MM.1S (cell line): Measurements from ENCODE around the gene GOLGA6A.

Experiments
- DNase-seq: peaks from one replicate; pipeline ENCODE4 v3.0.0-alpha.2; 2015
- H2AFZ ChIP-seq: fragments of 300-600 bp; sonication (generic); 2 replicates; pipeline ENCODE4 v1.6.0; 2016; ENCODE audit warnings: antibody characterized with exemption, low read length
- H3F3A ChIP-seq: fragments of 300-600 bp; sonication (generic); 2 replicates; pipeline ENCODE4 v1.6.1; 2016; ENCODE audit warnings: mild to moderate bottlenecking, antibody characterized with exemption, low read length, moderate library complexity, mixed read lengths; ENCODE audit not compliant: insufficient read depth
- H3K27ac ChIP-seq: fragments of 300-600 bp; sonication (generic); 2 replicates; pipeline ENCODE4 v1.5.1; 2016; ENCODE audit warnings: mild to moderate bottlenecking, low read length
- H3K27me3 ChIP-seq: fragments of 300-600 bp; sonication (generic); replicated peaks from 2 replicates; pipeline ENCODE4 v1.6.0; 2016; ENCODE audit warnings: low read length; ENCODE audit not compliant: insufficient read depth
- H3K36me3 ChIP-seq: fragments of 300-600 bp; sonication (generic); replicated peaks from 2 replicates; pipeline ENCODE4 v1.6.1; 2016; ENCODE audit warnings: mild to moderate bottlenecking, low read length, mixed read lengths; ENCODE audit not compliant: insufficient read depth
- H3K4me1 ChIP-seq: fragments of 300-600 bp; sonication (generic); 2 replicates; pipeline ENCODE4 v1.6.1; 2016; ENCODE audit warnings: low read length, mixed read lengths
- H3K4me2 ChIP-seq: fragments of 300-600 bp; sonication (generic); 2 replicates; pipeline ENCODE4 v1.6.0; 2016; ENCODE audit warnings: low read depth, low read length
- H3K4me3 ChIP-seq: fragments of 300-600 bp; sonication (generic); 2 replicates; pipeline ENCODE4 v1.5.1; 2016; ENCODE audit warnings: low read length, mixed read lengths
- H3K79me2 ChIP-seq: fragments of 300-600 bp; sonication (generic); 2 replicates; pipeline ENCODE4 v1.6.1; 2016; ENCODE audit warnings: mixed run types, low read length, mixed read lengths
- H3K9ac ChIP-seq: fragments of 300-600 bp; sonication (generic); 2 replicates; pipeline ENCODE4 v1.6.1; 2016; ENCODE audit warnings: low read length, mixed read lengths
- H3K9me2 ChIP-seq: fragments of 300-600 bp; sonication (generic); replicated peaks from 2 replicates; pipeline ENCODE4 v1.6.1; 2016; ENCODE audit warnings: mild to moderate bottlenecking, low read length, mixed read lengths; ENCODE audit not compliant: insufficient read depth
- H3K9me3 ChIP-seq: fragments of 300-600 bp; sonication (generic); replicated peaks from 2 replicates; pipeline ENCODE4 v1.6.1; 2016; ENCODE audit warnings: mild to moderate bottlenecking, low read length, mixed read lengths; ENCODE audit not compliant: insufficient read depth
- H4K20me1 ChIP-seq: fragments of 300-600 bp; sonication (generic); 2 replicates; pipeline ENCODE4 v1.6.1; 2016; ENCODE audit warnings: mild to moderate bottlenecking, low read length, moderate library complexity, mixed read lengths; ENCODE audit not compliant: insufficient read depth
- CTCF ChIP-seq: fragments of 300-600 bp; sonication (generic); IDR thresholded peaks from 2 replicates; pipeline ENCODE4 v1.5.1; 2016; ENCODE audit warnings: antibody characterized with exemption, low read length, mixed read lengths
- EZH2 ChIP-seq: fragments of 300-600 bp; sonication (generic); optimal IDR thresholded peaks from 2 replicates; pipeline ENCODE3; 2017; ENCODE audit warnings: low read depth, mild to moderate bottlenecking, antibody characterized with exemption, low read length, mixed read lengths
- EZH2phosphoT487 ChIP-seq: fragments of 300-600 bp; sonication (generic); IDR thresholded peaks from 2 replicates; pipeline ENCODE4 v1.6.1; 2018; ENCODE audit warnings: antibody characterized with exemption, low read length

Gene GOLGA6A

GRCh38 chr15:74124196-74124595, 41.8 kb upstream of the GOLGA6A start:
- no peaks in the 10 kb centered on the region for H3K9me2 ChIP-seq
- TF ChIP-seq EZH2 (no peak), EZH2phosphoT487 (no peak), CTCF (no peak)
- no peak for DNase-seq
- no peaks in the 10 kb centered on the region for H4K20me1 ChIP-seq
- no peak overlapping the region for H3K4me2 ChIP-seq
- H3K36me3 ChIP-seq: no peaks in the 10 kb centered on the region
- no peak overlapping the region for H2AFZ ChIP-seq
- no peak overlapping the region for H3K27ac ChIP-seq
- no peak overlapping the region for H3K4me3 ChIP-seq
- no peak overlapping the region for H3K9ac ChIP-seq
- H3K79me2 ChIP-seq: no peaks in the 10 kb centered on the region
- peaks cover 9% of the 10 kb centered on the region; the same call in 1 of the 2 replicates for H3K4me1 ChIP-seq
- H3K9me3 ChIP-seq: no peaks in the 10 kb centered on the region
- no peaks in the 10 kb centered on the region for H3F3A ChIP-seq
- peaks cover 53% of the 10 kb centered on the region for H3K27me3 ChIP-seq

- Histone ChIP-seq H3K27me3 (peaks cover 47% of the 10 kb centered on the region), H3K79me2 (no peaks in the 10 kb centered on the region), H3K27ac (no peak overlapping the region), H3F3A (no peaks in the 10 kb centered on the region), H3K36me3 (no peaks in the 10 kb centered on the region), H3K4me3 (no peak overlapping the region), H3K9me2 (no peaks in the 10 kb centered on the region), H3K4me1 (peaks cover 9% of the 10 kb centered on the region; the same call in 1 of the 2 replicates), H2AFZ (no peak overlapping the region), H3K9ac (no peak overlapping the region), H4K20me1 (no peaks in the 10 kb centered on the region), H3K4me2 (no peak overlapping the region), H3K9me3 (no peaks in the 10 kb centered on the region)
- TF ChIP-seq EZH2phosphoT487 (no peak), CTCF (no peak), EZH2 (no peak)
- DNase-seq: no peak
Observed at GRCh38 chr15:74123658-74124057, 41.3 kb upstream of the GOLGA6A start.

- H3K4me1 ChIP-seq: peaks cover 9% of the 10 kb centered on the region; the same call in 1 of the 2 replicates
- no peak overlapping the region for H3K27ac ChIP-seq
- H3K79me2 ChIP-seq: no peaks in the 10 kb centered on the region
- no peak overlapping the region for H3K9ac ChIP-seq
- H3K36me3 ChIP-seq: no peaks in the 10 kb centered on the region
- no peak overlapping the region for H3K4me3 ChIP-seq
- no peaks in the 10 kb centered on the region for H3K9me3 ChIP-seq
- no peaks in the 10 kb centered on the region for H4K20me1 ChIP-seq
- no peak overlapping the region for H3K4me2 ChIP-seq
- H3F3A ChIP-seq: no peaks in the 10 kb centered on the region
- H3K9me2 ChIP-seq: no peaks in the 10 kb centered on the region
- DNase-seq: no peak
- TF ChIP-seq CTCF (no peak), EZH2 (no peak), EZH2phosphoT487 (no peak)
- H2AFZ ChIP-seq: no peak overlapping the region
- H3K27me3 ChIP-seq: peaks cover 41% of the 10 kb centered on the region
Observed at GRCh38 chr15:74123131-74123429, 40.7 kb upstream of the GOLGA6A start.
